HT-29 (cell line): ENCODE data around the gene ITGB3BP. TPM values are rescaled to one million over a fixed set of nuclear protein-coding genes. Genes with fewer than 3 reads are reported as not detected.
"Not testable (repeated sequence)": the region's sequence is repeated elsewhere in the genome, so short reads cannot be mapped to it uniquely, and the experiment has no call there.

Experiments used
- DNase-seq: peaks from one replicate; pipeline ENCODE4 v3.0.0-alpha.2; 2015; ENCODE audit warnings: low spot score
- total RNA-seq: library from RNA; depleted of rRNA; stranded (reverse); fragments of >200 nt; shearing (Covaris generic); gene quantifications from 2 replicates; pipeline ENCODE4 v1.2.3, GENCODE V29; 2014

Gene ITGB3BP
- total RNA-seq, 1 experiment from 2014 or later = 14.1 TPM

- no peak for DNase-seq
These were observed 16.2 kb downstream of the ITGB3BP start for GRCh38 chr1:63506782-63507181.

GRCh38 chr1:63501256-63501655, 21.8 kb downstream of the ITGB3BP start:
- DNase-seq = no peak

GRCh38 chr1:63498106-63498505, 24.9 kb downstream of the ITGB3BP start:
- no peak for DNase-seq

GRCh38 chr1:63497577-63497976, 25.4 kb downstream of the ITGB3BP start:
- DNase-seq = no peak

- peak; percentile 75 for DNase-seq
These were observed 35.5 kb downstream of the ITGB3BP start for GRCh38 chr1:63487336-63488065.

GRCh38 chr1:63486629-63487028, 36.4 kb downstream of the ITGB3BP start:
- no peak for DNase-seq

- DNase-seq = no peak
These were observed 43.0 kb downstream of the ITGB3BP start for GRCh38 chr1:63480057-63480456.

GRCh38 chr1:63475761-63476160, 47.3 kb downstream of the ITGB3BP start:
- DNase-seq = no peak

- not testable (repeated sequence) for DNase-seq
These were observed 54.3 kb downstream of the ITGB3BP start for GRCh38 chr1:63468683-63469082.

- peak; percentile 26 for DNase-seq
These were observed 56.3 kb downstream of the ITGB3BP start for GRCh38 chr1:63466759-63467158.

- no peak for DNase-seq
These were observed 56.8 kb downstream of the ITGB3BP start for GRCh38 chr1:63466181-63466580.

- DNase-seq = no peak
These were observed 59.8 kb downstream of the ITGB3BP start for GRCh38 chr1:63463248-63463647.

- DNase-seq = no peak
These were observed 61.3 kb downstream of the ITGB3BP start for GRCh38 chr1:63461661-63462230.

GRCh38 chr1:63458750-63459149, 64.3 kb downstream of the ITGB3BP start:
- DNase-seq = no peak

- no peak for DNase-seq
These were observed 68.8 kb downstream of the ITGB3BP start for GRCh38 chr1:63454269-63454668.

GRCh38 chr1:63453232-63453631, 69.8 kb downstream of the ITGB3BP start:
- DNase-seq = no peak

GRCh38 chr1:63450416-63450815, 72.6 kb downstream of the ITGB3BP start:
- no peak for DNase-seq

- no peak for DNase-seq
These were observed 74.2 kb downstream of the ITGB3BP start for GRCh38 chr1:63448731-63449246.

- no peak for DNase-seq
These were observed 80.9 kb downstream of the ITGB3BP start for GRCh38 chr1:63442141-63442475.

GRCh38 chr1:63435161-63435560, 87.9 kb downstream of the ITGB3BP start:
- DNase-seq = no peak

- no peak for DNase-seq
These were observed 93.7 kb downstream of the ITGB3BP start for GRCh38 chr1:63429281-63429680.

GRCh38 chr1:63428815-63429214, 94.2 kb downstream of the ITGB3BP start:
- no peak for DNase-seq

- DNase-seq = no peak
These were observed 99.4 kb downstream of the ITGB3BP start for GRCh38 chr1:63423649-63424048.
